ENCODE measurements around the gene ANXA8. TPM values are rescaled to one million over a fixed set of nuclear protein-coding genes. Genes with fewer than 3 reads are reported as not detected.

Gene ANXA8
- total RNA-seq, 1 donor from 2014 or later = 1.0 TPM

DNA sequence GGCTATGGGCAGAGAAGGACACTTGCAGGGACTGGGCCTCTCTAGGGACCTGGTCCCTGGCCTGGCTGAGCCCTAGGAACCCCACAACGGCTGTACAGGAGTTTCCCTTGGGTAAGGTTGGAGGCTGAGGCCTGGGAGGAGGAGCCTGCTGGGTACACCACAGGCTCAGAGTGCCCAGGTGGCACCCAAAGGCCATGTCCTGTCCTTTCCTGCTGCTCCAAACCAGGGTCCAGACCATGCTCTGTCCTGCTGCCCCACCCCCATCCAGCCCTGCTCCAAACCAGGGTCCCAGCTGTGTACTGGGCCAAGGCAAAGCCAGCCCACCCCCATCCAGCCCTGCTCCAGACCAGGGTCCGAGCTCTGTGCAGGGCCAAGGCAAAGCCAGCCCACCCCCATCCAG is 64.5 kb downstream of the ANXA8 start:
- Histone ChIP-seq H3K27ac (ENCODE audit: low read depth, low read length) (no peak overlapping the region), H3K4me1 (ENCODE audit: insufficient read depth, low read length) (peaks cover 8% of the 10 kb centered on the region), H3K79me2 (ENCODE audit: insufficient read depth, low read length) (no peaks in the 10 kb centered on the region), H3K4me2 (ENCODE audit: low read length) (no peak overlapping the region), H3K36me3 (ENCODE audit: insufficient read depth, low read length) (no peaks in the 10 kb centered on the region), H3K27me3 (ENCODE audit: insufficient read depth, low read length) (peaks cover 19% of the 10 kb centered on the region), H3K9ac (ENCODE audit: low read length) (no peak overlapping the region), H3K4me3 (ENCODE audit: insufficient read depth, low read depth, low read length) (no peak overlapping the region), H2AFZ (ENCODE audit: low read depth, low read length) (no peak overlapping the region), H4K20me1 (ENCODE audit: insufficient read depth, low read length) (no peaks in the 10 kb centered on the region), H3K9me3 (ENCODE audit: insufficient read depth, low read depth, low read length) (no peaks in the 10 kb centered on the region)
- H3K4me1 Mint-ChIP-seq (ENCODE audit: low read depth, unreplicated experiment) = no peaks in the 10 kb centered on the region
- no peak overlapping the region for H3K4me3 Mint-ChIP-seq (ENCODE audit: unreplicated experiment)
- H3K9me3 Mint-ChIP-seq (ENCODE audit: unreplicated experiment) = peaks cover under 1% of the 10 kb centered on the region
- no peak overlapping the region for H3K27ac Mint-ChIP-seq (ENCODE audit: unreplicated experiment)
- peaks cover 7% of the 10 kb centered on the region for H3K27me3 Mint-ChIP-seq (ENCODE audit: low read depth, unreplicated experiment)
- TF ChIP-seq, protein P1, sequence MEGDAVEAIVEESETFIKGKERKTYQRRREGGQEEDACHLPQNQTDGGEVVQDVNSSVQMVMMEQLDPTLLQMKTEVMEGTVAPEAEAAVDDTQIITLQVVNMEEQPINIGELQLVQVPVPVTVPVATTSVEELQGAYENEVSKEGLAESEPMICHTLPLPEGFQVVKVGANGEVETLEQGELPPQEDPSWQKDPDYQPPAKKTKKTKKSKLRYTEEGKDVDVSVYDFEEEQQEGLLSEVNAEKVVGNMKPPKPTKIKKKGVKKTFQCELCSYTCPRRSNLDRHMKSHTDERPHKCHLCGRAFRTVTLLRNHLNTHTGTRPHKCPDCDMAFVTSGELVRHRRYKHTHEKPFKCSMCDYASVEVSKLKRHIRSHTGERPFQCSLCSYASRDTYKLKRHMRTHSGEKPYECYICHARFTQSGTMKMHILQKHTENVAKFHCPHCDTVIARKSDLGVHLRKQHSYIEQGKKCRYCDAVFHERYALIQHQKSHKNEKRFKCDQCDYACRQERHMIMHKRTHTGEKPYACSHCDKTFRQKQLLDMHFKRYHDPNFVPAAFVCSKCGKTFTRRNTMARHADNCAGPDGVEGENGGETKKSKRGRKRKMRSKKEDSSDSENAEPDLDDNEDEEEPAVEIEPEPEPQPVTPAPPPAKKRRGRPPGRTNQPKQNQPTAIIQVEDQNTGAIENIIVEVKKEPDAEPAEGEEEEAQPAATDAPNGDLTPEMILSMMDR (IDR thresholded peaks at IDR 0.05; ENCODE audit: insufficient read depth, low read depth, low read length) = no peak
- TF ChIP-seq EZH2 (IDR thresholded peaks at IDR 0.05; ENCODE audit: insufficient read depth, low read length) = no peak
- H3K36me3 Mint-ChIP-seq (ENCODE audit: low read depth, unreplicated experiment) = no peaks in the 10 kb centered on the region
- FAIRE-seq (no peak), DNase-seq (ENCODE audit: low read depth) (no peak)

GRCh38 chr10:47418966-47419365 is 64.9 kb downstream of the ANXA8 start:
- Mint-ChIP-seq H3K27me3 (ENCODE audit: low read depth, unreplicated experiment) (peaks cover 7% of the 10 kb centered on the region), H3K4me3 (ENCODE audit: unreplicated experiment) (no peak overlapping the region), H3K27ac (ENCODE audit: unreplicated experiment) (no peak overlapping the region), H3K36me3 (ENCODE audit: low read depth, unreplicated experiment) (no peaks in the 10 kb centered on the region), H3K4me1 (ENCODE audit: low read depth, unreplicated experiment) (no peaks in the 10 kb centered on the region), H3K9me3 (ENCODE audit: unreplicated experiment) (peaks cover 1% of the 10 kb centered on the region)
- FAIRE-seq (no peak), DNase-seq (ENCODE audit: low read depth) (no peak)
- Histone ChIP-seq H3K27ac (ENCODE audit: low read depth, low read length) (no peak overlapping the region), H3K4me2 (ENCODE audit: low read length) (no peak overlapping the region), H3K27me3 (ENCODE audit: insufficient read depth, low read length) (peaks cover 22% of the 10 kb centered on the region), H3K79me2 (ENCODE audit: insufficient read depth, low read length) (no peaks in the 10 kb centered on the region), H3K4me1 (ENCODE audit: insufficient read depth, low read length) (peaks cover 8% of the 10 kb centered on the region), H3K9ac (ENCODE audit: low read length) (no peak overlapping the region), H4K20me1 (ENCODE audit: insufficient read depth, low read length) (no peaks in the 10 kb centered on the region), H3K4me3 (ENCODE audit: insufficient read depth, low read depth, low read length) (no peak overlapping the region), H2AFZ (ENCODE audit: low read depth, low read length) (no peak overlapping the region), H3K36me3 (ENCODE audit: insufficient read depth, low read length) (no peaks in the 10 kb centered on the region), H3K9me3 (ENCODE audit: insufficient read depth, low read depth, low read length) (no peaks in the 10 kb centered on the region)
- TF ChIP-seq, protein P1 (IDR thresholded peaks at IDR 0.05; ENCODE audit: insufficient read depth, low read depth, low read length) = no peak
- no peak for TF ChIP-seq EZH2 (IDR thresholded peaks at IDR 0.05; ENCODE audit: insufficient read depth, low read length)

DNA sequence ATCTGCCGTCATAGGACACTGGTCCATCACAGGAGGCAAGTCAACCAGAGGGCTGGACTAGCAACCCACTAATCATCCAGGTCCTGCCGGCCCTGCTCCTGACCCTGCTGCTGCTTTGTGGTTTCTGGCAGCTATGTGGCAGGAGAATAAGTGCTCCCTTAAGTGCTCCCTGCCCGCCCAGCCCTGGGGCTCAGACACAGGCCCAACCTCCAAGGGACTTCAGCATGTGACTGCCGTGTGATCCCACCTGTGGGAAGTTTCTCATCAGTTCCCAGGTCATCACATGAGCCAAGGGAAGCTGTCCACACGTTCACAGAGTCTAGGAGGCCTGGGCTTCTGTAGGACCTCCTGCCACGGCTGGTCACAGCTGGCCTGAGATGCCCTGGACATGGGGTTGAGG is 65.6 kb downstream of the ANXA8 start:
- peaks cover 7% of the 10 kb centered on the region for H3K27me3 Mint-ChIP-seq (ENCODE audit: low read depth, unreplicated experiment)
- H3K27ac Mint-ChIP-seq (ENCODE audit: unreplicated experiment) = no peak overlapping the region
- Histone ChIP-seq H3K4me2 (ENCODE audit: low read length) (no peak overlapping the region), H3K27ac (ENCODE audit: low read depth, low read length) (no peak overlapping the region), H4K20me1 (ENCODE audit: insufficient read depth, low read length) (no peaks in the 10 kb centered on the region), H3K36me3 (ENCODE audit: insufficient read depth, low read length) (no peaks in the 10 kb centered on the region), H3K4me1 (ENCODE audit: insufficient read depth, low read length) (peaks cover 8% of the 10 kb centered on the region), H3K27me3 (ENCODE audit: insufficient read depth, low read length) (peaks cover 23% of the 10 kb centered on the region), H3K79me2 (ENCODE audit: insufficient read depth, low read length) (no peaks in the 10 kb centered on the region), H3K9me3 (ENCODE audit: insufficient read depth, low read depth, low read length) (no peaks in the 10 kb centered on the region), H3K9ac (ENCODE audit: low read length) (no peak overlapping the region), H2AFZ (ENCODE audit: low read depth, low read length) (no peak overlapping the region), H3K4me3 (ENCODE audit: insufficient read depth, low read depth, low read length) (no peak overlapping the region)
- H3K36me3 Mint-ChIP-seq (ENCODE audit: low read depth, unreplicated experiment) = no peaks in the 10 kb centered on the region
- TF ChIP-seq, protein P1 (IDR thresholded peaks at IDR 0.05; ENCODE audit: insufficient read depth, low read depth, low read length) = no peak
- TF ChIP-seq EZH2 (IDR thresholded peaks at IDR 0.05; ENCODE audit: insufficient read depth, low read length) = no peak
- no peak overlapping the region for H3K4me3 Mint-ChIP-seq (ENCODE audit: unreplicated experiment)
- FAIRE-seq = no peak
- no peak for DNase-seq (ENCODE audit: low read depth)
- peaks cover 1% of the 10 kb centered on the region for H3K9me3 Mint-ChIP-seq (ENCODE audit: unreplicated experiment)
- no peaks in the 10 kb centered on the region for H3K4me1 Mint-ChIP-seq (ENCODE audit: low read depth, unreplicated experiment)

Other genes starting within 250 kb of the ANXA8 start
- 2.2 and 6.1 TPM in 2 replicates for gene GDF10, start 183.9 kb downstream of the ANXA8 start, total RNA-seq
- not detected in 2 replicates for gene GDF2, start 161.7 kb downstream of the ANXA8 start, total RNA-seq
- gene RBP3, start 135.8 kb downstream of the ANXA8 start, total RNA-seq = not detected in 2 replicates
- gene ZNF488, start 99.8 kb downstream of the ANXA8 start, total RNA-seq = 0.94 and 1.4 TPM in 2 replicates
- gene FAM25G, start 7.6 kb upstream of the ANXA8 start, total RNA-seq = not detected in 2 replicates
- 6.5 and 7.0 TPM in 2 replicates for gene AGAP9, start 39.5 kb upstream of the ANXA8 start, total RNA-seq